Suppressor macrophage (primary cell): ENCODE data around the gene BATF.

ENCODE experiments used
- DNase-seq, 4 experiments: peaks; one replicate each; pipeline ENCODE4 v3.0.0-alpha.2; 2020 to 2022

Gene BATF

GRCh38 chr14:75563931-75564330 lies 41.7 kb downstream of the BATF start:
- no peak for DNase-seq

GRCh38 chr14:75565056-75565455 lies 42.8 kb downstream of the BATF start:
- no peak for DNase-seq

GRCh38 chr14:75566321-75566720 lies 44.1 kb downstream of the BATF start:
- peak; percentile 49 to 80 (median 64) for DNase-seq

GRCh38 chr14:75566752-75567151 lies 44.5 kb downstream of the BATF start:
- peak in 1 of 4 experiments; percentile 12 for DNase-seq

GRCh38 chr14:75568140-75568539 lies 45.9 kb downstream of the BATF start:
- DNase-seq, result no peak

GRCh38 chr14:75568791-75569190 lies 46.5 kb downstream of the BATF start:
- DNase-seq, result no peak

- peak; percentile 55 to 84 (median 69) for DNase-seq
Measured at GRCh38 chr14:75570797-75571196, 48.5 kb downstream of the BATF start.

- DNase-seq, result peak in 1 of 4 experiments; percentile 10
Measured at GRCh38 chr14:75572104-75572503, 49.8 kb downstream of the BATF start.

GRCh38 chr14:75577090-75577489 lies 54.8 kb downstream of the BATF start:
- no peak for DNase-seq

- peak; percentile 90 to 94 (median 93) for DNase-seq
Measured at GRCh38 chr14:75577729-75578101, 55.4 kb downstream of the BATF start.

- peak; percentile 82 to 94 (median 90) for DNase-seq
Measured at GRCh38 chr14:75578102-75578785, 56.0 kb downstream of the BATF start, which contains the start of gene FLVCR2. Gene FLVCR2, plus strand, starts transcription at chr14:75578620. Its CDS starts 353 bp downstream, at chr14:75578973.

- peak in 2 of 4 experiments; percentile 66 to 72 for DNase-seq
Measured at GRCh38 chr14:75578786-75579337, 56.6 kb downstream of the BATF start.

- DNase-seq, result peak in 2 of 4 experiments; percentile 6 to 22
Measured at GRCh38 chr14:75579338-75579864, 57.1 kb downstream of the BATF start.

GRCh38 chr14:75579882-75580281 lies 57.6 kb downstream of the BATF start:
- no peak for DNase-seq

- no peak for DNase-seq
Measured at GRCh38 chr14:75587388-75587787, 65.1 kb downstream of the BATF start.

GRCh38 chr14:75589931-75590330 lies 67.7 kb downstream of the BATF start:
- peak; percentile 72 to 92 (median 76) for DNase-seq

- no peak for DNase-seq
Measured at GRCh38 chr14:75591331-75591946, 69.2 kb downstream of the BATF start.

GRCh38 chr14:75591987-75592575 lies 69.8 kb downstream of the BATF start:
- DNase-seq, result no peak

GRCh38 chr14:75595226-75595625 lies 73.0 kb downstream of the BATF start:
- peak in 3 of 4 experiments; percentile 29 to 55 (median 34) for DNase-seq
